Measurements from ENCODE around the gene MAP3K8.

DNA sequence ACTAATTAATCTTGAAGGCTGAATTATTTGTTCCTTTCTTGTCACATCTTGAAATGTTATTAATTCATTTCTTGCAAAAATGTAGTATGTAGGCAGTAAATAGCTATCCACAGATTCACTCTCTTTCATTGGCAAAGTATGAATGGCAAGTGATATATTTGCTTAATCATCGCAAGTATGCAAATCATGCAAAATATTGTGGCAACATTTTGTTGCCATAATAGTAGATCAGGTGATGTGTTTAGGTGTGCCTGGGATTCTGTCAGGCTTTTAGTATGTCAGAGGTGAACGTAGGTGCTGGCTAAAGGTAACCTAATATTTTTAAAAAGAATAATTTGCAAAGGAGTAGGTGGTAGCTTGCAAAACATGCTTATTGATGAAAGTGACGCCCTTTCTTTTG lies 5.9 kb downstream of the MAP3K8 start:
- TF ChIP-seq, protein P1, sequence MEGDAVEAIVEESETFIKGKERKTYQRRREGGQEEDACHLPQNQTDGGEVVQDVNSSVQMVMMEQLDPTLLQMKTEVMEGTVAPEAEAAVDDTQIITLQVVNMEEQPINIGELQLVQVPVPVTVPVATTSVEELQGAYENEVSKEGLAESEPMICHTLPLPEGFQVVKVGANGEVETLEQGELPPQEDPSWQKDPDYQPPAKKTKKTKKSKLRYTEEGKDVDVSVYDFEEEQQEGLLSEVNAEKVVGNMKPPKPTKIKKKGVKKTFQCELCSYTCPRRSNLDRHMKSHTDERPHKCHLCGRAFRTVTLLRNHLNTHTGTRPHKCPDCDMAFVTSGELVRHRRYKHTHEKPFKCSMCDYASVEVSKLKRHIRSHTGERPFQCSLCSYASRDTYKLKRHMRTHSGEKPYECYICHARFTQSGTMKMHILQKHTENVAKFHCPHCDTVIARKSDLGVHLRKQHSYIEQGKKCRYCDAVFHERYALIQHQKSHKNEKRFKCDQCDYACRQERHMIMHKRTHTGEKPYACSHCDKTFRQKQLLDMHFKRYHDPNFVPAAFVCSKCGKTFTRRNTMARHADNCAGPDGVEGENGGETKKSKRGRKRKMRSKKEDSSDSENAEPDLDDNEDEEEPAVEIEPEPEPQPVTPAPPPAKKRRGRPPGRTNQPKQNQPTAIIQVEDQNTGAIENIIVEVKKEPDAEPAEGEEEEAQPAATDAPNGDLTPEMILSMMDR (IDR thresholded peaks at IDR 0.05) = no peak
- TF ChIP-seq POLR2A (IDR thresholded peaks at IDR 0.05) = no peak

All from upper lobe of left lung (tissue), 4 donors.